ENCODE results near the gene FAM149A. TPM values are rescaled to one million over a fixed set of nuclear protein-coding genes. Genes with fewer than 3 reads are reported as not detected.
A peak's percentile ranks its signal among the peaks of the same experiment; 100 is the strongest.

Gene FAM149A
- polyA plus RNA-seq (ENCODE audit: insufficient read depth in 1 of 5, insufficient read length in 5 of 5, low replicate concordance in 1 of 5): 10 to 100 TPM; 17.6 to 27.7 (median 24.1) TPM
- long read RNA-seq, donor 1, partial matches to known transcripts: 0 of 1 reads
- long read RNA-seq, donor 1, other reads (novel, unspliced or antisense): 0 of 1 reads
- long read RNA-seq, donor 2: 0 reads
- long read RNA-seq, donor 3: 0 reads
- long read RNA-seq, donor 4: 0 reads
- long read RNA-seq, donor 5, partial matches to known transcripts: 0 of 2 reads
- long read RNA-seq, donor 5, other reads (novel, unspliced or antisense): 0 of 2 reads
- long read RNA-seq, donor 6, partial matches to known transcripts: 0 of 2 reads
- long read RNA-seq, donor 6, other reads (novel, unspliced or antisense): 0 of 2 reads
- long read RNA-seq, donor 7, partial matches to known transcripts: 0 of 2 reads
- long read RNA-seq, donor 7, other reads (novel, unspliced or antisense): 0 of 2 reads
- long read RNA-seq, donor 8: 0 reads

DNA sequence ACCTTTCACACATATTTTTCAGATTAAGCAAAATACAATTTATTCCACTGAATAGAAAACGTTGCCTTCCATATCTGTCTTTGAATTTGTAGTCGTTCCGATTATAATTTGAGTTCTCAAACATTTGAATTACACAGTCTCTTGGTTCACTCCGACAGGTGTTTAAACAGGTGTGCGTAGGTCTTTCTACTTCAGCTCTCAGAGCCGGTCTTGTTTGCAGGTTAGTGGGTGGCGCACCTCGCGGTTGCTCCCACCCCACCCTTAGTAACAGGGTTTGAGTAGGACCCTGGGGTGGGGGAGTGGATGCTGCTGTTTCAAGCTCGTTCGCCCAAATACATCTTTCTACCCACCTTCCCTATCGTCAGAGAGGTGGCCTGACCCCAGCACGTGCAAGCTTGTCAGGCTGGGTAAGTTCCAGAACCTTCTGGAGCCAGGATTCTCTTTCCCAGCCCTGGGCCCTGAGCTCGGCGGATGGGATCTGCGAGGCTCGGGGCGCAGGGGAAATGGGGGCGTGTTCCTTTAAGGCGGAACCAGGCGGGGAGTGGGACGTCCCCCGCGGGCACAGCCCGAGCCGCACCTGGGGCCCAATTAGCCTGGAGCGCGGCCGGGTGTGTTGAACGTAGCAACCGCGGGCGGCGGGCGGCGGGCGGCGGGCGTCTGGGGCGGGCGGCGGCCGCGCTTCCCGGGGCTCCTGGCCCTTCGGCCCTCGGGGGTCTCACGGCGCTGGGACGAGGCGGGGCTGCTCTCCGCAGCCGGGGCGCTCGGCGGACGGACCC, at the start of gene FAM149A:
Gene FAM149A (plus strand): TSS at position 591 of the 776 bp plus-strand sequence.
- peak; percentile 36 to 51 for DNase-seq

- no peak for DNase-seq
Observed at GRCh38 chr4:186058253-186058979, 46.1 kb upstream of the FAM149A start.

DNA sequence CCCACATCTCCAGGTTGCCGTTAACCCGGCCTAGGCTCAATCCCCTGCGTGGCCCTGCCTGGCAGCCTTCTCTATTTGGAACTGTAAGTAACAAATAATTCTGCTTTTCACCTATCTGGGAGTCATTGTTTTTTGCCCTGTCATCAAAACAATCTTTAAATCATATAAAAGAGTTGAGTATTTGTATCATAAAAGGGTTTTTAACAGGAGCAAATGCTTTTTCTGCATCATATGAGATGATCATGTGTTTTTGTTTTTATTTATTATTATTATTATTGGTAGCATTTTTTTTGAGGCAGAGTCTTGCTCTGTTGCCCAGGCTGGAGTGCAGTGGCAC, 45.6 kb upstream of the FAM149A start:
- DNase-seq: no peak

DNA sequence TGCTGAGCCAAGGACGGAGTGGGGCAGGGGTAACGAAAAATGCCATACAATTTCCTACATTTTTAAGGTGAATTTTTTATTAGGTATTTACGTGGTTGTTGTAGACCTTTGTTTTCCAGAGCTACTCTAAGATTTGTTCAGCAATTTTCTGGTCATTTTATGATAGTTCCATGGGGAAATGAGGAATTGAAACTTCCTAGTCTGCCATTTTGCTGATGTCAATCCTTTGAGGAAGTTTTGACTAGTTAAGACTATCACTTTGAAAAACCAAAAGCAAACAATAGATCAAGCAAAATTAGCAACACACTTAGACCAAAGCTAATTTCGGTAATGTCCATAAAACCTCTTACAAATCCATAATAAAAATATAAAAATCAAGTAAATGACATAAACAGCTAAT, 42.6 kb upstream of the FAM149A start:
- DNase-seq: no peak

GRCh38 chr4:186067757-186068385, 36.6 kb upstream of the FAM149A start:
- DNase-seq: peak; percentile 62 to 75

GRCh38 chr4:186068581-186069348, 35.7 kb upstream of the FAM149A start, which contains the start of gene TLR3:
Gene TLR3 (plus strand): TSS chr4:186069156. CDS start chr4:186076620, 7,464 bp downstream.
- DNase-seq: peak; percentile 53 to 61

DNA sequence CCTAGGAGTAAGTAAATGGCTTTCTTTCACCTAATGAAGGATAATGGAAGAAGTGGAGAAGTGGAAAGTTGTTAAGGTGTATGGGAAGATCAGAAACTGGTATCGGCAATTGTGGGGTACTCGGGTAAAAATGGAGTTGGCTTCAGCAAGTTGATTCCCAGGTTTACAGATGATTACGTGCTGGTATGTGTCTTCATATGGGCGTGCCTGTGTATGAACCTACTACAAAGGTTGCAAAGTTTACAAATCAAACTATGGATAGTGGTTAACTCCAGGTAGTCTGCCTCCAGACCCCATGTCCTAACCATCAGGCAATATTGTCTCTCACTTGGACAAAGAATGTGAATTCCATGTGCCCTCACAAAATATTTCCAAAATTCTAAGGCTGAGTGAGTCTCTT, 34.8 kb upstream of the FAM149A start:
- DNase-seq: no peak

DNA sequence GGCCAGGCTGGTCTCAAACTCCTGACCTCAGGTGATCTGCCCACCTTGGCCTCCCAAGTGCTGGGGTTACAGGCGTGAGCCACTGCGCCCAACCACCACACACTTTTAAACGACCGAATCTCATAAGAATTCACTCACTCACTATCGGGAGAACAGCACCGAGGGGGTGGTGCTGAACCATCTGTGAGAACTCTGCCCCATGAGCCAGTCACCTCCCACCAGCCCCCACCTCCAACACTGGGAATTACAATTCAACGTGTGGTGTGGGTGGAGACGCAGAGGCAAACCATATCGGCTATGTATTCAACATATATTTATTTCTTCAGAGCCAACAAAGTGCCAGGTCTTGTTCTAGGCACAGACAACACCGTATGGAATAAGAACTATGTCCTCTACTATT, 32.0 kb upstream of the FAM149A start:
- no peak for DNase-seq

DNA sequence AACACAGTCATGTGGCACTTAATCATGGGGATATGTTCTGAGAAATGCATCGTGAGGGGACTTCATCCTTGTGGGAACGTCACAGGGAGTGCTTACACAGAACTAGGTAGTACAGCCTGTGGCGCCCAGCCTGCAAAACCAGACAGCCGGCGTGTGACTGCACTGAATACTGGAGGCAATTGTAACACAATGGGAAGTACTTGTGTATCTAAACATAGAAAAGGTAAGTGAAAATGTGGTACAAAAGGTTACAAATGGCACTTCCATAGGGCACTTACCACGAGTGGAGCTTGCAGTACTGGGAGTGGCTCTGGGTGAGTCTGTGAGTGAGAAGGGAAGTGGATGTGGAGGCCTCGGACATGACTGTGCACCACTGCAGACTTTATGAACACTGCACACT, 30.3 kb upstream of the FAM149A start:
- no peak for DNase-seq

GRCh38 chr4:186078981-186079638, 25.4 kb upstream of the FAM149A start:
- no peak for DNase-seq

- no peak for DNase-seq
Observed at GRCh38 chr4:186079694-186080093, 24.8 kb upstream of the FAM149A start.

DNA sequence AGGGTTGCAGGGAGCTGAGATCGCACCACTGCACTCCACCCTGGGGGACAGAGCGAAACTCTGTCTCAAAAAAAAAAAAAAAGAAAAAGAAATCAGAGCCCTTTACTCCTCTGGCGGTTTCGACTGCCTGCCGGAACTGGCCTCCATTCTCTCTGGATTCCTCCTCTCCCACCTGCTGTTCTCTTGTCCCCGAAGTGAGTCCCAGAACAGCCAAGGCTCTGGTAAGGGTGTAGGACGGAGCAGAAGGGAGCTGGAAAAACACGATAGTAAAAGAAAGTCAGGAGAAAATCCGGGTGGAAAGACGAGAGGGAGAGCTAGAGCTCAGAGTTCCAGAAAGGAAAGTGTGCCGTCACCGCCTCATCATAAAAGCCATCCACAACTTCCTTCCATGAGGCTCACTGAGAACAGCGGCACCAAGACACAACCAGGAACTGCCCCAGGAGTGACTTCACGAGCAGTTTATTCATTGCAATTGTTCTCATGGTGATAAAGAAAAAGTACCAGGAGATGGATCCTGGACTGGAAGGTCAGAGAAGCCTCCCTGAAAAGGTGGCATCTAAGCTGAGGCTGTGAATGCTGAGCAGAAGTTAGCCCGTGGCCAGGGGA, 23.2 kb upstream of the FAM149A start:
- no peak for DNase-seq

- DNase-seq: peak; percentile 50 to 58
Observed at GRCh38 chr4:186082221-186082620, 22.3 kb upstream of the FAM149A start.

GRCh38 chr4:186088523-186088922, 16.0 kb upstream of the FAM149A start:
- no peak for DNase-seq

DNA sequence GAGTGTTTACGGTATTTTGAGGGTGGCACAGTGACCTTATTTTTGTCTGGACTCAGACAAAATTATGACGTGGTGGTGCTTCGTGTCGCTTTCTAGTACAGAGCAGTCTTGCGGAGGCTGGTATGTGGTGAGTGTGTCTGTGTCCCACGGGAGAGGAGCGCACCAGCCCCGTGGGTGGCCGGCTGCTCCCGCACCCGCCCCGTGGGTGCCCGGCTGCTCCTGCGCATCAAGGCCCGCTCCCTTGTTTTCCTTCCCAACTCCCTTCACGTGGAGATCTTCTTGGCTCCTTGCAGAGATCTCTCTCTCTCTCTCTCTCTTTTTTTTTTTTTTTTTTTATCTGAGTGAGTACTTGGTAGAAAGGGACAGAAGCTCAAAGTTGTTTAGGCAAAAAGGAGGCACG, 12.2 kb upstream of the FAM149A start:
- no peak for DNase-seq

DNA sequence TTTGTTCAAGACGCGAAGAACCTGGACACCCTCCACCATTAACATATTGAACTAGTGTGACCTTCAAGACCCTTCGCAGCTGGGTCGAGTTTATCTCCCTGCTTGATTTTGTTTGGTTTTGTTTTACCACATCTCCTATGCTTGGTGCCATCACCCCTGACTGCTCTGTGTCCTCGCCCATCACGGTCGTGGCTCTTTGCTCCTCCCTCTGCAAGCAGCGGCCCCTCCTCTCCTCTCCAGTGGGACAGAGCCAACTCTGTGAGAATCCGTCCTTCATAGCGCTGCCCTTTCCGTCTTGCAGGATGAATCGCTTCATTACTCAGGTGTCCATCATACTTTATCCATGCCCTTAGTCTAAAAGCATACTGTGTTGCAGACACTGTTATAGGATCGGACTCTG, 9.1 kb upstream of the FAM149A start:
- DNase-seq: no peak

DNA sequence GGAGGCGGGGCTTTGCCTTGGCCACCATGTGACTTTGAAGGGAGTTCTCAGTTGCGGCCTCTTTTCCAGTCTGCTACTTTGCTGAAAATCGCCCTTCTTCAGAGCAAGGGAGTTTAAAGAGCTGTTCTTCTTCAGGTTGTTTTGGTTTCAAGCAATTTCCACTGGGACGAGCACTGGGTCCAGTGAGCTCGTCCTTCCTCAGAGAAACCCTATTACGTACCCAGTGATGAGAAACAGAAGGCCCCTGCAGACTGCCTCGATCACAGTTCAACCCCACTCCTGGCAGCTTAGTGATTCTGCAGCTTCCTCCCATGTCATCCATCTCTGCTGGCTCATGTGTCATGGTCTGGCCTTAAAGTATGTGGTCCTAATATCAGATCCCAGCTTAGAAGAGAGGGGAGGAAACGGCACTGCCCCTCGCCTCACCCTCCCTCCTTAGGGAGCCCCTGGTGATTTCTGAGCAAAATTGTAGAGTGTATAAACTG, 7.8 kb upstream of the FAM149A start:
- DNase-seq: no peak

- DNase-seq: no peak
Observed at GRCh38 chr4:186097386-186097785, 7.1 kb upstream of the FAM149A start.

GRCh38 chr4:186102931-186103330, 1.6 kb upstream of the FAM149A start:
- DNase-seq: no peak
